Fibroblast of skin of abdomen (primary cell): ENCODE data around the gene ABCB1.
"Not testable (repeated sequence)": the region's sequence is repeated elsewhere in the genome, so short reads cannot be mapped to it uniquely, and the experiment has no call there.

Experiments used
- DNase-seq: peaks from one replicate; pipeline ENCODE4 v3.0.0-alpha.2; 2013

The ABCB1 gene

DNA sequence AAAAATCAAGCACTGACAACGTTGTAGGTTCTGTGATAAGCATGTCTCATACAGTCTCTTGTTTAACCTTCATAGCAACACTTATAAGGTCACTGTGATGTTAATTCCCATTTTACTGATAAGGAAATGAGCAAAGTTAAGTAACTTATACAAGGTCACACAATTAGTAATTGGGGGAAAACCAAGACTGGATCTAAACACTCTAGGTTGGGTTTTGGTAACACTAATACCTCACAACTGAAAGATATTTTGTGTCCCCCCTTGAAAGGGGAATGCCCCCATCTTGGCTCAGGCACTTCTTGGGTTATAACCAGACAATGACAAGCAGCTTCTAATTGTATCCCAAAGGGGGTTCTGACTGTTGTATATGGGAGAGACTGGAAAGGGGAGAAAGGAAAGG is 89.2 kb downstream of the ABCB1 start:
- DNase-seq, result no peak

DNA sequence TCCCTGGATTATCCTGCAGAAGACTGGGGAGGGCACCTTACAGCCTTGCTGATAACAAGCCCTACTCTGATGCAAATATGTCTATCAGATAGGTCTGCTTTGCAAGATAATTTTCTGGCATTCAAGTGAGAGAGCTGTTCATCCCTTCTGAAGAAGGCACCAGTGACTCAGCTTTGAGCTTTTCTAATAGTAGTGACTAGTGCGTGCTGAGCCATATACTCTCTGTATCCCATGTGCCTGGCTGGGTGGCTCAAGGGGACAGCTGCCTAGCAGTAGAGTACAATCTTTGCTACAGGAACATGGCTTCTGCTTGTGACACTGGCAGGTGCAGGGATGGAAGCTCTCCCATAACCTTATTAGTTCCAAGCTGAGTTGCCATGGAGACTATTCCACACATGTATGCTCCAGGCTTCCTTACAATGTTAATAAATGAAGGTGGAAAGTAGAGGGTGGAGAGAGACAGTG is 90.2 kb downstream of the ABCB1 start:
- DNase-seq, result no peak

DNA sequence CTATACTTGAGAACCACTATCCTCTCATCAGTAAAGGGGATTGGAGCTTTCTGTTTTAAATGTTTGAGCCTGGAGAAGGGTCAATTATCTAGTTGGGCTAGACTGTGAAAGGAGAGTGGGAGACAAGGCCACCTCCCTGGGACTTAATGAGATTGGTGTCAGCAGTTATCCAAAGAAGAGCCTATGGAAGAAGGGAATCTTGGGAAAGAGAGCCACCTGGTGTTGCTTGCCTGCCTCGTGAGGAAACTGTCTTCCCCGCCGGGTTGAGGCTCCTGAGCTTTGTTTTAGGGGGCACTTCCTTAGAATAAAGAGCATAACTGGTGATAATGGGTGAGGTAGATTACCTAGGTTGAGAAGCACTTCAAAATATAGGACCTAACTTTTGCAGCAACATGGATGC is 93.2 kb downstream of the ABCB1 start:
- no peak for DNase-seq

DNA sequence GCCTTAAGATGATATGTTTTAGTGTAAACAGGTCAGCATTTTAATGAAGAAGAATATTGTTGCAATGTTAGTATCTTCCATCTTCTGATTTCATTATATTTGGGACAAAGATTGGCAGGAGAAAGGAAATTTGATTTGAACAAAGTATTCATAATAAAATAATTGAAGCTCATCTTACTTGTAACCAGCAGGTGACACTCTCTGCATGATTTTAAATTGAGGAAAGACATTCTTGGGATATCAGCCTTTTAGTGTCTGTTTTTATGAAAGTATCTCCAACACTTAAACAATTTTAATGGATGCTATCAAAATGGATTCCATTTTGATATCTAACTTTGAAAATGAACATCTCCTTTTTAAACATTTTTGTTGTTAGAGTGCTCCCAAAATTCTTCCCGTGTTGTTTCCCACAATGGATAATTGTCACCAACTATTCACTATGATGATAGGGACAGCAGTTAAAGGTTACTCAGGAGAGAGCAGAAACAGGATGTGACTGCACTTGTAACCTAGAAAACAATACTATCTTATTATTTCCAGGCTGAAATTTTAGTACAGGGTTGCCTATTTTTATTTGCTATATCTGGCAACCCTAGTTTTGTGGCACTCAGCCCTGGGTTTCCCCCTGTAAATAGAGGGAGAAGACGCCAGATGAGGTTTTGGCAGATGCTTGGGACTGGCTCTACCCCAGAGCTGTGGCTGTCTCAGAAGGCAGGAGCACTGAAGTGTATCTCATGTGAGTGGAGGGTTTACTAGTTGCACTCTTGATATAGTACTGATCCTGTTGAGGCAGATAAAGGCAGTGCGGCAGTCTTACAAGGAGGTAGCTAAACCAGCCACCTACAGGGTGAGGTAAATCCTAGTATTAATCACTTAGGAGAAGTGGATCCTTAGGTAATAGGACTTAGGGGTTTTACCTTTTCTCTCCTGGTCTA is 94.2 kb downstream of the ABCB1 start:
- peak; percentile 26 for DNase-seq

DNA sequence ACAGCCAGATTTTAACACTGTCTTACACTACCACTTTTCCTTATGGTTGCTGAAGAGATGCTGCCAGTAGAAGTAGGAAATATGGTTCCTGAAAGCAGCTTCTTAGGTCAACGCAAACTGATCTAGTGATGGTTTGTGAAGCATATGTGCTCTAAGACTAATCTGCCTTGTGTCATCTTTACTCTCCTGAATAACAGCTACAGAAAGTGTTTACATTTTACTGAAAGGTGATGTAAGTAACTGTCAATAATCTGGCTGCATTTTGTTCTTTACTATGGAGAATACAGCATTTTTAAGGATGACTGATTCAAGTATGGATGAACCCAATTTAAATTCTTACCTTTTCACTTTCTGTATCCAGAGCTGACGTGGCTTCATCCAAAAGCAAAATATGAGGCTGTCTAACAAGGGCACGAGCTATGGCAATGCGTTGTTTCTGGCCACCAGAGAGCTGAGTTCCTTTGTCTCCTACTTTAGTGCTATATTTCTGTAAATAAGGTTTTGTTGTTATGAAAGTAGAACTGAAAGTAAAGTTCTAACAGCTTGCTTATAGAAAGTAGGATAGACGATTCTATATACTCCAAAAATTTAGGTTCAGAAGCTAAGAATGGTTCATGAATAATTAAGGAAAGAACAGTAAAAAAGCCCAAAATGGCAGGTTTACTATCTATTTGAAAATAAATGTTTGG is 95.0 kb downstream of the ABCB1 start:
- no peak for DNase-seq

DNA sequence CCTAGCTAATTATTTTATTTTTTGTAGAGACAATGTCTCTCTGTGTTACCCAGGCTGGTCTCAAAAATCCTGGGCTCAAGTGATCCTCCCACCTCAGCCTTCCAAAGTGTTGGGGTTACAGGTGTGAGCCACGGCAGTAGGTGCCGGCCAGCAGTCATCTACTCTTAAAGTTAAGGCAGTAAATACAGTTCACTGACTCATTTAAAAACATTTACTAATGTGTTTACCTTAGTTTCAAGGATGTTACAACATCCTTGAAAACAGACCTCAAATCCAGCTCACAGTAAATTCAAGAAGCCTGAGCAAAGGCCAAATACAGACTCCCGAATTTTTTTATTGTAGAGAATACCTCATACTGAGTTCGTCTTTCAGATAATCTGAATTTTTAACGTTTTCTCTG is 95.6 kb downstream of the ABCB1 start:
- no peak for DNase-seq

DNA sequence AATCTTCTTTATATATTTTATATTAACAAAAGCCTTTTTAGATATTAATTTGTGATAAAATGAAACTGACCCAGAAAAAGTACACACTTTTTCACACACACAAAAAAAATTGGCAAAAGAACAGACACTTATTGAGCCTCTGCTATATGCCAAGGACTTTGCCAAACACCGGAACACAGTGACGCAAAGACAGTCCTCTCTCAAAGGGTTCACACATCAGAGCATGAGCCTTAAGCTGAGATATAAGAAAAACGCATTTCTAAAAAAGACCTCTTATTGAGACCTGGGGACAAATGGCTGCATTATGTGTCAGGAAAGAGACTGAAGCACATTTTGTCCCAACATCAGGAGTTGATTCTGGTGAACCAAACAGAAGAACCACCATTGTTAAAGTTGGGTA is 101.2 kb downstream of the ABCB1 start:
- DNase-seq, result no peak

DNA sequence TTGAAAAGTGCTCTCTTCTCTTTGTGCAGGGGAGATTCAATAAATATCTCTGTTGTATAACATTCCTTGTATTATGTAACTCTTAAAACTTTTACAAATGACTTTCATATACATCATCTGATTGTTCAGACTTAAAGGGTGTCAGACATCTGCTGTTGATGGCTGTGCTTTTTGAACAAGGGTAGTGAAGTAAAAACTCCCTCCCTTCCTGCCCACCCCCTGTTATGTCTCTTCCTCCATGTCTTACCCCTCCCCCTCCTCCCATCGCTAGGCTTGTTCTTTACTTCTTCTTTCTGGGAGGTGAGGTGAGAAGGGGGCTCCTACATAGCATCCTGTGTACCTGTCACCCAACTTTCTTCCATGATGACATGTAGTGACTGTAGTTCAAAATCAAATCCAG is 101.8 kb downstream of the ABCB1 start:
- no peak for DNase-seq

DNA sequence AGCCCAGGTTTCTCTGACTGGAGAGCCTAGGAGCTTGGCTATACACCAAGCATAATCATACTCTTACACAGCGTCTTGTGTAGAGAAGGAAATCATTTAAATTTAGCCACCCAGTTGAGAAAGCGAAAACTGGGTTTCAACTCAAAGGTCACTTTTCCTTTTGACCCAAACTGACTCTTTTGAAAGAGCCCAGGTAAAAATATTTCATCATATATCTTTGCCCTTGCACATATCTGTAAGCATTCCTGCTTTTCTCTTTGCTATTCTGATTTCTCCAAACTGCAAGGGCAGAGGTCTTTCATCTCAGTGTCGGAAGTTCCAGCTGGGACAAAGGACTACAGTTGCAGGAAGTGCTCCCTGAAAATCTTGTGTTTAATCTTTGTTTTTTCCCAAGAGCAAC is 103.2 kb downstream of the ABCB1 start:
- DNase-seq, result no peak

DNA sequence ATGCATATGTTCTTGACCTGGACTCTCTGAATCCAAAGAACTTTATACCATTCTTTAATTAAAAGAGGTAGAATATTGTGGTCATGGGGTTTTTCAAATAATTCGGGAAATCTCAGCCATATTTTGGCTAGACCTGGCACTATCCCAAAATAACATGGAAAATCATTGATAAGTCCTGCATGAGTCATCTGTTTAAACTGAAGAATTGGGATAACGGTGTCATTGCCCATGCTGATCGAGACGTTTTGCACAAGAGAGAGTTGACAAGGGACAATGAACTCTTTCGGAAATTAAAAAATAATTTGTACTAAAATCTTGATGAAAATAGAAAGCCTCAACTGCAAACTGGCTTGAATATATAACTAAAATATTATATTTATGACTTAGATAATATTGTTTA is 105.3 kb downstream of the ABCB1 start:
- DNase-seq, result no peak

DNA sequence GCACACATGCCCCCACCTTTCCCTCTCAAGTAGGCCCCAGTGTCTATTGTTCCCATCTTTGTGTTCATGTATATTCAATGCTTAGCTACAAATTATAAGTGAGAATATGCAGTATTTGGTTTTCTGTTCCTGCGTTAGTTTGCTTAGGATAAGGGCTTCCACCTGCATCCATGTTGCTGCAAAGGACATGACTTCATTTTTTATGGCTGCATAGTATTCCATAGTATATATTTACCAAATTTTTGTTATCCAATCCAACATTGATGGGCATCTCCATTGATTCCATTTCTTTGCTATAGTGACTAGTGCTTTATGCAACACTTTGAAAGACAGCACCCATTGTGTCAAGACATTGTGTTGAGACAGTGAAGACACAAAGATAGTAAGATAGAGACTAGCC is 106.2 kb downstream of the ABCB1 start:
- no peak for DNase-seq

DNA sequence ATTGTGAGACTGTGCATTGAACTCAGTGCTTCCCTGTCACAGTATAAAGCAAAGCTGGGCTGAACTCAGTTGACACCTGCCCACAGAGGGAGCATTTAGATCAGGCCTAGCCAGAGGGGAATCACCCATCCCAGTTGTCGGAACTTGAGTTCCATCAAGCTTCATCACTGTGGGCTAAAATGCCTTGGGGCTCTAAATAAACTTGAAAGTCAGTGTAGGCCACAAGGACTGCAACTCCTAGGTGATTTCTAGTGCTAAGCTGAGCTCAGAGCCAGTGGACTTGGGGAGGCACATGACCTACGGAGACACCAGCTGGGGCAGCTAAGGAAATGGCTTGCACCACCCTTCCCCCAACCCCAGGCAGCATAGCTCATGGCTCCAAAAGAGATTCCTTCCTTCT is 117.6 kb downstream of the ABCB1 start:
- no peak for DNase-seq

DNA sequence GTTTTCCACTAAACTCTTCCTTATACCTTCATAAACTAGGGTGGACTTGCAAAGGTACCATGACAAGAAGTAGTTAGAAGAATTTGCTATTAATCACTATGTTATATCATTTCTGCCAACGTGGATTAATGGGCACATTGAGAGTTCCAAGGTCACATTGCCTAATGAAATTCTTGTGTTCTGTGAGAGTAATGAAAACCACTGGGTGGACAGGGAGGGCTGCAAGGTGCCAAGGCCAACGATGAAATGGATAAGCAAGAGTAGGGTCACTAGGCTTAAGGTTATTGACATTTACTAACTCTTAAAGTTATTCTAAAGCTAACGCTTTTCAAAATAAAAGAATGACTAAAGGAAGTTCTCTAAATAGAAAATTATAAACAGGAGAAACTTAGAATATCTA is 118.6 kb downstream of the ABCB1 start:
- DNase-seq, result no peak

DNA sequence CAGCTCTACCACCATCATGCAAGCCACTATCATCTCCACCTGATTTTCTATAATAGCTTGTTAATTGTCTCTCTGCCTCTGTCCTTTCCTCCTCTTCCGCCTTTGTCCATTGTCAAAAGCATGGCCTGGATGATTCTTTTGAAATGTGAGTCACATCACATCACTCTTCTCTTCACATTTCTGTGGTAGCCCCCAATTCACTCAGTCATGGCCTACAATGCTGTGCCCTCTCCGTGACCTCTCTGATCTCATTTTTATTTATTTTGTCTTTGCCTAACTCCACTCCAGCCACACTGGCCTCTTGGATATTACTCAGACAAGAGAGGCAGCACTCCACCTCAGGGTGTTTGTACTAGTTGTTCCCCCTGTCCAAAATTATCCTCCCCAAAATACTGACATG is 120.3 kb downstream of the ABCB1 start:
- peak; percentile 56 for DNase-seq

DNA sequence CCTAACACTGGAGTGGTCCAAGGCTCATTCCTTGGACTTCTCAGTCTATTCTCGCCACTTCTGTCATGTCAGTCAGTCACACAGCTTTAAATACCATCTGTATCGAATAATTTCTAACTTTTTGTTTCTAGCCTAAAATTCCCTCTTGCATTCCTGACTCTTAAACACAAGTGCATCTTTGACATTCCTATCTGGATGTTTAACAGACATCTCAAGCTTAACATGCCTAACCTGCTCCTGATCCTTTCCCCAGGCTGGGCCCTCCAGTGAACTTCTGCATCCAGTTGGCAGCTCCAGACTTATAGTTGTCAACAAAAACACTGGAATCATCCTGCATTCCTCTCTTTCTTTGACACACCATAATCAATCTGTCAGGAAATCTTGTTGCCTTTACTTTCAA is 120.7 kb downstream of the ABCB1 start:
- DNase-seq, result peak; percentile 57

DNA sequence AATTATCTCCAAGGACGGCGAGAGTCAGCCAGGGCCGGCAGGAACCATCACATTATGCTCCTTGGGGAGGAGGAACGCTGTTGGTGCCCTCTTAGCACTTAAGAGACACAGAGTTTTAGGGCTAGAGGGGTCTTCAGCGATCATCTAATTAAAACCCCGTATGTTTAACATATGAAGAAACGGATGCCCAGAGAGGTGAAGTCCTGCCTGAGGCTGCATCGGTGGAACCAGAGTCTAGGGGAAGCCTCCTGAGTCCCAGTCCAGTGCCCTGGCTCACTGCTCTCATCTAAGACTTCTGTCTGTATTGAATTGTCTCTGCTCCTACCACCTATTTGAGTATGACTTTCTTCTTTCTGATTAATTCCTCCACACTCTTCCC is 124.5 kb downstream of the ABCB1 start:
- no peak for DNase-seq

DNA sequence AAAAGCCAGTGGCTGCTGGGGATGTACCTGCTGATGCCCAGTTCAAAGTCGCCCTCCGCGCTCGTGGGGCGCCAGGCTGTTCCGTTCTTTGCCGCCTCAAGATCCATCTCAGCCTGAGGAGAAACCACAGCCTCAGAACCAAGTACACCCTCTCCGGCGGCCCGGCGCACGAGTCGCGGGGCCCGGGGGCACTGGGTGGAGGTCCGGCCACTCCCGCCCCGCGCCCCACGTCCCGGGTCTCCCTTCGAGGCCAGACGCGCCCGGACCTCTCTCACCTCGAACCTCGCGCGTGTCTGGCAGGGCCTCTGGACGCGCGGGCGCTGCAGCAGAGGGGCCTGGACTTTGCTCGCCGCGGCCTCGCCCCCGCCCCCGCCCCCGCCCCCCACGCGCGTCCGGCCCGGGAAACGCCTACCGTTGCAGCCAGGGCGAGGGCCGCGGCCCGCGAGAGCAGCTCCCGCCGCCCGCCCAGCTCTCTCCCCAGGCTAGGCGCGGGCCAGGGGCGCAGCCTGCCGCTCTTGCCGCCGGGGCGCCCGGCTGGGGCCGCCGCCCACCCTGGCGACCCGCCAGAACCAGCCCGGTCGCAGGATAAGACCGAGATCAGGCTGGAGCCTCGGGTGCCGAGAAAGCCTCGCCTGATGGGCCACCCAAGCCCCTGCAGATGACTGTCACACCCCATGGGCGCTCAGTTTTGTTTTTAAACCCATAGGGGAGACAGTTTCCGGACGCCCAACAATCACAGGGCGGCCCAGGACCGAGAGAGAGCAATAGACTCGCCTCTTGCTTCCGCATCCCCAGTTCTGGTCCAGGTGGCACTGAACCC is 125.1 kb downstream of the ABCB1 start, which contains the start of gene ABCB4:
TSS of gene ABCB4 (minus strand) at position 322 of the 820 bp plus-strand sequence. CDS start at position 107, 215 bp downstream.
- DNase-seq, result peak; percentile 20

DNA sequence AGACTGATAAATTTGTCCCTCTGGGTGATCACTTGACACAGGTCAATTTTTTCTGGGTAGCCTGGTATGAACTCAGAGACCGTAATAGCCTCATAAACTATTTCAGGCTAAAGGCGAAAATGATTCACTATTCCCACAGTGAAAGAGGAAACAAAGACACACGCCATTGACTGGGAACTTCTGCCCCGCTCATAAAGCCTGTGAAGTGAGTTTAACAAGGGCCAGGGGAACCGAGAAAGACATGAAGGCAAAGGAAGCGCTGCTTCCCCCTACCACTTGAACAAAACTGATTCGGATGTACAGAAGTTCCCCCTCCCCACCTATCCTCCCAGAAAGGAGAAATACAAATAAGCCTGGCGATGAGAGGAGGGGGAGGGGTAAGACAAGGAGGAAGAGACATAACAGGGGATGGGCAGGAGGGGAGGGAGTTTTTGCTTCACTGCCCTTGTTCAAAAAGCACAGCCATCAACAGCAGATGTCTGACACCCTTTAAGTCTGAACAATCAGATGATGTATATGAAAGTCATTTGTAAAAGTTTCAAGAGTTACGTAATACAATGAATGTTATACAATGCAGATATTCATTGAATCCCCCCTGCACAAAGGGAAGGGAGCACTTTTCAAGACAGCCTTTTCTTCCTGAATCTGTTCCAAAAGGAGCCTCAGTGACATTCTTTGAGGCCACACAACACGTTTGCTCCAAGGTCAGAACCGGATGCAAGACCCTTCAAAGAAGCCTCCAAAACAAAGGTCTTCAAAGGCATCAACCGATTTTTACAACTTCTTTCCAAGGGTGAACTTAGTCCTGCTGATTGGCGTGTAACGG is 125.9 kb downstream of the ABCB1 start:
- DNase-seq, result peak; percentile 55

DNA sequence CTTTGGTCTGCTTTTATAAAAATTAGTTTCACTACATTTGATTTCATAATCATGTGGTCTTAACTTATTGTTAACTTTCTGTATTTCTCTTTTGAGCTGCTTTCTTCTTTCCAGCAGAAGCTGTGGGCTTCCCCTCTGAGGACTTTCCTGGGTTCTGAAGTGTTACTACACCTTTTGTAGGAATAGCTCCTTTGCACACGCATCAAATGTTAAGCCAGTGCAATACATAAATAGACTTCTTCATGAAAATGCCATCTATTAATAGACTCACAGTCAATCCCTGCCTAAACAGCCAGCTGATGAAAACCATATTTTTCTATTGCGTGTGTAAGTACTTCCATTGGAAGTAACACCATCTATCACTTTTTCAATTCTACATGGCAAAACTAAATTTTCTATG is 126.7 kb downstream of the ABCB1 start:
- DNase-seq, result peak; percentile 43

DNA sequence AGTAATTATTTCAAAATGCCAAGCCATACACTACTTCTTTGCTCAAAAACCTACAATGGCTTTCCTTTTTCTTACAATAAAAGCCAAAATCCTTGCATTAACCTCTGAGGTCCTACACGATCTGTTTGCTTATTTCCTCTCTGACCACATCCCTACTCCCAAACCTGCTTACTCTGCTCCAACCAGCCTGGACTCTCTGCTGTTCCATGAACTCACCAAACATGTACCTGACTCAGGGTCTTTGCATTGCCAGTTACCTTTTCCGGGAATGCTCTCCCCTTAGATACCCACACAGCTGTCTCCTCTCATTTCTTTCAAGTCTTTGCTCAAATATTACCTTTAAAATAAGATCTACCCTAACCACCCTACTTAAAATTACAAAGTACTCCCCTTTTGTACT is 127.5 kb downstream of the ABCB1 start:
- DNase-seq, result no peak

DNA sequence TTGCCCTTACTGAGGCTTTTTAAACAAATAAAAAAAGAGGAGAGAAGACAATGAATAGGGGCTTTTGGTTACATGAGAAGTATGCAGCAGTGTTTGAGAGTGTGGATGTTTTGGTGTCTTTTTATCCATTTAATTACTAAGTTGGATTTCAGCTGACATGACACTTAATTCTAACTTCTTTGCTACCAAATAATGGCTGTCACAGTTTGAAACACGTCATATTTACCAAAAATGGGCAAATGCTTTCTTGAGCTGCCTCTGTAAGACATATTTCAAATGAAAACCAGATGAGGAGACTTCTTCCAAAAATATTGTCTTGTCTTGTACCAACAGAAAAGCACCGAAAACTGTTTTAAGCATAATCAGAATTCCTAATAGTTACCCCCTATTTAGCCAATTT is 129.2 kb downstream of the ABCB1 start:
- peak; percentile 6 for DNase-seq

DNA sequence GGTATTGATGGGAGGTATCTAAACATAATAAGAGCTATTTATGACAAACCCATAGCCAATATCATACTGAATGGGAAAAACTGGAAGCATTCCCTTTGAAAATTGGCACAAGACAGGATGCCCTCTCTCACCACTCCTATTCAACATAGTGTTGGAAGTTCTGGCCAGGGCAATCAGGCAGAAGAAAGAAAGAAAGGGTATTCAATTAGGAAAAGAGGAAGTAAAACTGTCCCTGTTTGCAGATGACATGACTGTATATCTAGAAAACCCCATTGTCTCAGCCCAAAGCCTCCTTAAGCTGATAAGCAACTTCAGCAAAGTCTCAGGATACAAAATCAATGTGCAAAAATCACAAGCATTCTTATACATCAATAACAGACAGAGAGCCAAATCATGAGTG is 131.5 kb downstream of the ABCB1 start:
- not testable (repeated sequence) for DNase-seq
